Gastrocnemius medialis (tissue), 4 donors: ENCODE measurements around the gene SMARCAL1. TPM values are rescaled to one million over a fixed set of nuclear protein-coding genes. Genes with fewer than 3 reads are reported as not detected.

Source experiments
- ATAC-seq, 2 donors: fragments of 150-250 bp; one replicate each; pipeline ENCODE4 v1.9.1; 2016
- DNase-seq, 2 donors: peaks; one replicate each; pipeline ENCODE4 v3.0.0-alpha.2; 2019
- H3K27ac ChIP-seq, 4 donors: fragments of 200-600 bp; sonication (generic); 1 replicate in 1 of 4; 2 replicates in 3 of 4; pipeline ENCODE4 v1.5.1; 2016 to 2018; ENCODE audit warnings: mild to moderate bottlenecking in 2 of 4, moderate library complexity in 1 of 4
- H3K27me3 ChIP-seq, 3 donors: fragments of 200-600 bp; sonication (generic) in 2 of 3; 1 replicate in 1 of 3; 2 replicates in 2 of 3; pipeline versions ENCODE4 v1.5.1 to v1.6.0; 2016 to 2019; ENCODE audit warnings: mild to moderate bottlenecking in 1 of 3, moderate library complexity in 1 of 3
- H3K36me3 ChIP-seq, 2 donors: fragments of 200-600 bp; sonication (generic) in 1 of 2; one replicate each; pipeline ENCODE4 v1.5.1; 2017 to 2018
- H3K4me1 ChIP-seq, 2 donors: fragments of 200-600 bp; sonication (generic) in 1 of 2; one replicate each; pipeline ENCODE4 v1.5.1; 2016 to 2017; ENCODE audit warnings: mild to moderate bottlenecking in 2 of 2
- H3K4me3 ChIP-seq, 4 donors: fragments of 200-600 bp; sonication (generic) in 3 of 4; 1 replicate in 1 of 4; 2 replicates in 3 of 4; pipeline ENCODE4 v1.5.1; 2016 to 2019; ENCODE audit warnings: mild to moderate bottlenecking in 2 of 4
- H3K9me3 ChIP-seq, 3 donors: fragments of 200-600 bp; sonication (generic) in 2 of 3; 1 replicate in 1 of 3; 2 replicates in 2 of 3; pipeline ENCODE4 v1.5.1; 2016 to 2019
- CTCF ChIP-seq, 5 experiments: fragments of 450-650 bp in 3 of 5; fragments of 200-600 bp in 2 of 5; sonication (generic) in 2 of 5; IDR thresholded peaks in 4 of 5; conservative IDR thresholded peaks in 1 of 5; 1 replicate in 4 of 5; 2 replicates in 1 of 5; pipeline ENCODE4 v1.5.1; 2016 to 2019; ENCODE audit warnings: antibody characterized with exemption in 5 of 5, mild to moderate bottlenecking in 3 of 5, moderate library complexity in 3 of 5
- POLR2A ChIP-seq, 2 donors: fragments of 450-650 bp; IDR thresholded peaks; one replicate each; pipeline ENCODE4 v1.6.1; 2017; ENCODE audit warnings: antibody characterized with exemption in 2 of 2, mild to moderate bottlenecking in 2 of 2, moderate library complexity in 2 of 2
- in situ Hi-C, 4 donors: fragments of 200-750 bp; cut with MboI; loops; one replicate each; pipeline versions ENCODE4 v1.15.0 to v1.8.0; 2017; ENCODE audit warnings: low sequenced_read_pairs in 4 of 4
- intact Hi-C: fragments of 100-400 bp; cut with DNase I; formaldehyde crosslinking; loops from one replicate; pipeline ENCODE4 v1.15.1; 2023; ENCODE audit warnings: low total_unique reads
- total RNA-seq, 4 donors: library from RNA; depleted of rRNA; stranded (reverse); fragments of >200 nt; gene quantifications; one replicate each; pipeline versions ENCODE4 v1.1.0 to v1.2.3, GENCODE V29; 2016

The SMARCAL1 gene
- total RNA-seq, 4 donors from 2014 or later, result 5.8 to 20.7 (median 7.8) TPM

- Histone ChIP-seq H3K9me3 (no peaks in the 10 kb centered on the region), H3K4me3 (no peak overlapping the region), H3K4me1 (peaks cover 2 to 5% of the 10 kb centered on the region in 2 donors), H3K27me3 (peaks cover 27 to 41% (median 37%) of the 10 kb centered on the region in 3 donors), H3K36me3 (no peaks in the 10 kb centered on the region), H3K27ac (no peak overlapping the region)
- TF ChIP-seq POLR2A (IDR thresholded peaks at IDR 0.05) (no peak), CTCF (IDR thresholded peaks at IDR 0.05 in 4 of 5, conservative IDR thresholded peaks at IDR 0.05 in 1 of 5) (no peak)
- ATAC-seq (no peak), DNase-seq (no peak)
- in situ Hi-C loops (no loop called here), intact Hi-C loops (no loop called here)
Measured at GRCh38 chr2:216366777-216367471, 45.4 kb upstream of the SMARCAL1 start.

- in situ Hi-C loops, result no loop called here
- H3K27me3 ChIP-seq, result peaks cover 34 to 57% (median 49%) of the 10 kb centered on the region in 3 donors
- peaks cover 6 to 10% of the 10 kb centered on the region in 2 donors for H3K4me1 ChIP-seq
- ATAC-seq (no peak), DNase-seq (no peak)
- intact Hi-C loops, result no loop called here
- H3K27ac ChIP-seq, result no peak overlapping the region
- no peak for TF ChIP-seq CTCF (IDR thresholded peaks at IDR 0.05 in 4 of 5, conservative IDR thresholded peaks at IDR 0.05 in 1 of 5)
- no peak for TF ChIP-seq POLR2A (IDR thresholded peaks at IDR 0.05)
- no peaks in the 10 kb centered on the region for H3K36me3 ChIP-seq
- no peak overlapping the region for H3K4me3 ChIP-seq
- no peaks in the 10 kb centered on the region for H3K9me3 ChIP-seq
Measured at GRCh38 chr2:216369821-216370220, 42.5 kb upstream of the SMARCAL1 start.

- intact Hi-C loops (no loop called here), in situ Hi-C loops (no loop called here)
- TF ChIP-seq CTCF (IDR thresholded peaks at IDR 0.05 in 4 of 5, conservative IDR thresholded peaks at IDR 0.05 in 1 of 5) (no peak), POLR2A (IDR thresholded peaks at IDR 0.05) (no peak)
- no peak for ATAC-seq
- H3K4me3 ChIP-seq, result no peak overlapping the region
- no peaks in the 10 kb centered on the region for H3K36me3 ChIP-seq
- no peak for DNase-seq
- H3K27me3 ChIP-seq, result peaks cover 34 to 55% (median 44%) of the 10 kb centered on the region in 3 donors
- peaks cover 6 to 10% of the 10 kb centered on the region in 2 donors for H3K4me1 ChIP-seq
- no peaks in the 10 kb centered on the region for H3K9me3 ChIP-seq
- no peak overlapping the region for H3K27ac ChIP-seq
Measured at GRCh38 chr2:216370961-216371712, 41.1 kb upstream of the SMARCAL1 start.

GRCh38 chr2:216371721-216372702, 40.3 kb upstream of the SMARCAL1 start, which contains the start of gene MARCHF4:
TSS of gene MARCHF4 (minus strand) at chr2:216372483. CDS start at chr2:216370260, 2,223 bp downstream.
- in situ Hi-C loops (no loop called here), intact Hi-C loops (no loop called here)
- no peak for TF ChIP-seq POLR2A (IDR thresholded peaks at IDR 0.05)
- no peak for TF ChIP-seq CTCF (IDR thresholded peaks at IDR 0.05 in 4 of 5, conservative IDR thresholded peaks at IDR 0.05 in 1 of 5)
- H3K4me1 ChIP-seq, result peaks cover 6 to 10% of the 10 kb centered on the region in 2 donors
- no peaks in the 10 kb centered on the region for H3K9me3 ChIP-seq
- H3K36me3 ChIP-seq, result no peaks in the 10 kb centered on the region
- H3K27ac ChIP-seq, result no peak within 1 kb of the TSS
- ATAC-seq, result peak in 1 of 2 donors; percentile 36
- no peak for DNase-seq
- H3K27me3 ChIP-seq, result peaks cover 34 to 55% (median 43%) of the 10 kb centered on the region in 3 donors
- peak within 1 kb of the TSS in 1 of 4 donors; percentile 25 for H3K4me3 ChIP-seq
